Fibroblast of lung (primary cell): ENCODE measurements around the gene SERPINB1.

Source experiments
- EZH2 ChIP-seq: IDR thresholded peaks from 2 replicates; pipeline ENCODE4 v1.5.1; 2012; ENCODE audit warnings: low read length, control low read depth, mild to moderate bottlenecking; ENCODE audit errors: missing control alignments
- TF ChIP-seq, protein P1 (sequence below), 2 donors: IDR thresholded peaks in 1 of 2; conservative IDR thresholded peaks in 1 of 2; 1 replicate in 1 of 2; 2 replicates in 1 of 2; pipeline ENCODE4 v1.5.1; 2011 to 2012; ENCODE audit warnings: low read length in 2 of 2, control low read depth in 1 of 2, inconsistent platforms in 1 of 2, low read depth in 1 of 2, mild to moderate bottlenecking in 1 of 2

DNA sequence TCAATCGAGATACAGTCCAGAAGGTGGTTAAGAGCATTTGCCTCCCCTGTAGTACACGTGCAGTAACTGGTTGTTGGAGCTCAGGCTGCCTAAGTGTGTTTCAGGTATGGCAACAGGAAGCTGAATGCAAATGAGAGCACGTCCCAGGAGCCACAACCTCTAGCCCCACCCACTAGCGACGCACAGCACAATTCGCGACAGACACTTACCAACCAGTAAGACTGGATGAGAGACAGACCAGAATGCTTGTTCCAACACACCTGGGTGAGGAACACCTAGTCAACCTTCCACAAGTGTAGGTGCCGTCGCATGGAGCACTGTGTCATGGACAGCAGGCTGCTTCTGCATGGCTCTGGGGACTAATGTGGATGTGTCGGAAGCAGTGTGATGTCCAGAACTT is 7.2 kb upstream of the SERPINB1 start:
- TF ChIP-seq, protein P1, sequence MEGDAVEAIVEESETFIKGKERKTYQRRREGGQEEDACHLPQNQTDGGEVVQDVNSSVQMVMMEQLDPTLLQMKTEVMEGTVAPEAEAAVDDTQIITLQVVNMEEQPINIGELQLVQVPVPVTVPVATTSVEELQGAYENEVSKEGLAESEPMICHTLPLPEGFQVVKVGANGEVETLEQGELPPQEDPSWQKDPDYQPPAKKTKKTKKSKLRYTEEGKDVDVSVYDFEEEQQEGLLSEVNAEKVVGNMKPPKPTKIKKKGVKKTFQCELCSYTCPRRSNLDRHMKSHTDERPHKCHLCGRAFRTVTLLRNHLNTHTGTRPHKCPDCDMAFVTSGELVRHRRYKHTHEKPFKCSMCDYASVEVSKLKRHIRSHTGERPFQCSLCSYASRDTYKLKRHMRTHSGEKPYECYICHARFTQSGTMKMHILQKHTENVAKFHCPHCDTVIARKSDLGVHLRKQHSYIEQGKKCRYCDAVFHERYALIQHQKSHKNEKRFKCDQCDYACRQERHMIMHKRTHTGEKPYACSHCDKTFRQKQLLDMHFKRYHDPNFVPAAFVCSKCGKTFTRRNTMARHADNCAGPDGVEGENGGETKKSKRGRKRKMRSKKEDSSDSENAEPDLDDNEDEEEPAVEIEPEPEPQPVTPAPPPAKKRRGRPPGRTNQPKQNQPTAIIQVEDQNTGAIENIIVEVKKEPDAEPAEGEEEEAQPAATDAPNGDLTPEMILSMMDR (conservative IDR thresholded peaks at IDR 0.05 in 1 of 2, IDR thresholded peaks at IDR 0.05 in 1 of 2; ENCODE audit: low read depth in 1 of 2, low read length in 2 of 2): no peak
- no peak for TF ChIP-seq EZH2
